GM19099 (cell line): Measurements from ENCODE around the gene GPATCH1.

Experiments used
- POLR2A ChIP-seq: IDR thresholded peaks from 3 replicates; pipeline ENCODE4 v1.6.1; 2011; ENCODE audit warnings: low read depth; ENCODE audit not compliant: insufficient read length; ENCODE audit errors: extremely low read depth

GPATCH1 gene

GRCh38 chr19:33171222-33171795 is 90.3 kb downstream of the GPATCH1 start:
- TF ChIP-seq POLR2A: no peak

- TF ChIP-seq POLR2A: no peak
These were observed 91.0 kb downstream of the GPATCH1 start for GRCh38 chr19:33171916-33172359.

DNA sequence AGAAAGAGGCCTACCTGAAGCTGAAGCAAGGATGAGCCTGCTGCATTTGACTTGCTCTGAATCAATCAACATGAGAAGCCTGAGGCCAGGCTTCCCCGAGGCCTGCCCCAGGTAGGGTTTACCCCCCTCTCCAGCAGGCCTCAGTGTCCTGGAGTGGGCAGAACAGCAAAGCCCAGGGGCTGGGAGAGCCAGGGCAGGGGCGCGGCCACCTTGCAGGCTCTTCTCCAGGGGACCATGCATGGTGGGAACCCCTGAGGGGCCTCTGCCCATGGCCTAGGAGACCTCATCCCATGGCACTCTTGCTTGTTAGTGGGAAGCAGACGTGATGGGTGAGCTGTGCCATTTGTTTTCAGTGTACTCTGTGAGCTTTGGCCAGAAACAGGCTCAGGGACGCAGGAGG is 93.2 kb downstream of the GPATCH1 start:
- TF ChIP-seq POLR2A: no peak

GRCh38 chr19:33175156-33175782 is 94.3 kb downstream of the GPATCH1 start:
- TF ChIP-seq POLR2A: no peak

- TF ChIP-seq POLR2A: no peak
These were observed 95.1 kb downstream of the GPATCH1 start for GRCh38 chr19:33175886-33176669.

DNA sequence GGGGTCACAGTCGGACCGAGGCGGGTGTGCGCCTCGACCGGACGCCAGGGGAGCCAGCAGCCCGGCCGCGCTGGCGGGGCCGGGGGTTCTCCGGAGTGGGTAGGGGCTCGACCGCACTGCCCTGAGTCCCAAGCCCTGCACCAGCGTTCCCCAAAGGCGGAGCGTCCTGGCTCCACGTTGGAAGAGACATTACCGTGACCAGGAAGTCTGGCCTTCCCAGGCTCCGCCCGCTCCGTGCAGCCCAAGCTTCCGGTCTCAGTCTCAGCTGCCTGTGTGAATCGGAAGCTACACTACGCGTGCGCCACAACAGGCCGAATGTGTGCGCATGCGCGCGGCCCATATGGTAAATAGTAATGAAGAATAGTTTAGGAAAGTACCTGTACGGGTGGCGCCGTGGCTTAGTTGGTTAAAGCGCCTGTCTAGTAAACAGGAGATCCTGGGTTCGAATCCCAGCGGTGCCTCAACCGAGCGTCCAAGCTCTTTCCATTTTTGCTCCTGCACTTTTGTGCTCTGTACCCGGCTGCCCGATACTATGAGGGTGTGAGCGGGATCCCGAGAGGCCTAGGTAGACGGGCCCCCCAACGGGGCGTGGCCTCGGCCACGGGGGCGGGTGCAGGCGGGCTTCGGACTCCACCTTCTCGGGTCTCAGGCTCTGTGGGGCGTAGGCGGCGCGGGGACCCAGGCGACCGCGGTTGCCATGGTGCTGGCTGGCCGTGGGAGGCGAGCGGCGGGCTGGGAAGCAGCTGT is 95.9 kb downstream of the GPATCH1 start:
- TF ChIP-seq POLR2A: peak; percentile 97

- TF ChIP-seq POLR2A: no peak
These were observed 96.5 kb downstream of the GPATCH1 start for GRCh38 chr19:33177417-33177979.
